HG03139 (cell line): Measurements from ENCODE around the gene IFFO2.
"Not testable (repeated sequence)": the region's sequence is repeated elsewhere in the genome, so short reads cannot be mapped to it uniquely, and the experiment has no call there.

Source experiments
- ATAC-seq: cut with Tn5 transposase; IDR thresholded peaks from one replicate; pipeline ENCODE4 v1.9.1; 2021; ENCODE audit not compliant: unreplicated experiment

IFFO2 gene

DNA sequence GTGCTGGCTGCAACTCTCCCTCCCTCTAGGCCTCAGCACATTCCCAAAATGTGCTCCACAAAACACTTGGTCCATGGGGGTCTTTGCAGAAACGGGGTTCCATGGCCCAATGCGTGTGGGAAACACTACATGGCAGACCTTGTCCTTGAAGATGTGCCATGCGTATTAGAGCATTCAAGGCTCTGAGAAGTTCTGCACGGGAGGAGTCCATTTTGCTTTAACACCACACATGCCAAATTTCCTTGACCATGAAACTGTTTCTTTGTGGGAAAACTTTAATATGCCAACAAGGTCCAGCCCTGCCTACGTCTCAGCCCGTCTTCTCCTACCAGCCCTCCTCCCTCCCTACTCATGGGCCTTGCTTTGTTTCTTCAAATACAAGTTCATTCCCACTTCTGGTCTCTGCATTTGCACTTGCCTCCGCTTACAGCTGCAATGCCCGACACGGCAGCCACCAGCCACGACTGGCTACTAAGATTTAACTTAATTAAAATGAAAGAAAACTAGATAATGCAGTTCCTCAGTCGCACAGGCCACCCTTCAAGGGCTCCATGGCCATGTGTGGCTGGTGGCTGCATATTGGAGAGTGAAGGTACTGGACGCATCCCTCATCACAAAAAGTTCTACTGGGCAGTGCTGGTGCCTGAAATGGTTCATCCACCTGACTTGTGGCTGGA is 77.8 kb downstream of the IFFO2 start:
- ATAC-seq: no peak

DNA sequence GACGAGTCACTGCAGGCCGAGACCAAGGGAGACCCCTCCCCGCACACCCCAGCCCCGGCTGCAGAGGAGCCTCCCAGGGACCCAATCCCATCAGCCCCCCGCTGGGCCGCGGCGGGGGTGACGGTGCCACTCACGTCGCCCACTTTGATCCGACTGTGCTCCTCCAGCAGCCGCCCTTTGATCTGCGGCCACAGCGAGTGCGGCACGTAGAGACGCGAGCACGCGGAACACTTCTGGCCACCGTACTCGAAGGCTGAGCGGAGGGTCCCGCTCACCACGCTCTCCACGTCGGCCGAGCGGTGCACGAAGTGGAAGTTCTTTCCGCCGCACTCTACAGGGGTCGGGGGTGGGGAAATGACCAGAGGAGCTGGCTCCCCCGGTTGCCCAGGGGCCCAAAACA is 79.2 kb downstream of the IFFO2 start:
- no peak for ATAC-seq

- ATAC-seq: no peak
Observed at GRCh38 chr1:18876210-18876609, 80.3 kb downstream of the IFFO2 start.

- no peak for ATAC-seq
Observed at GRCh38 chr1:18875796-18876128, 80.7 kb downstream of the IFFO2 start.

- ATAC-seq: no peak
Observed at GRCh38 chr1:18875107-18875795, 81.2 kb downstream of the IFFO2 start.

DNA sequence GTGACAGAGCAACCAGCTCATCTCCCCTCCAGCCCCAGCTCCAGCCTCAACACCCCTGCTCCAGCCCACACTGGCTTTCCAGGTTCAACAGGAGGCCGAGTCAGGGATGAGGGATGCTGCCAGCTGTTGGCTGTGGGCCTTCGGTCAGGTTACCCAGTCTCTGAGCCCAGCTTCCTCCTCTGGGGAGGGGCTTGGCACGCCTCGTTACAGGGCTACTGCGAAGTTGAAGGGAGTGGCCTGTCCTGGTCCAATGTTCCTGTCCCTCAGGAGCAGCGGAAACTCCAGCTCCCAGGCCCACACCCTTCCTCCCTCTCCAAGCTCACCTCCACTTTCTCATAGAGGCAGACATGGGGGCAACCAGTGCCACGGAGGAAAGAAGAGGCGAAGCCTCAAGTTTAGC is 81.9 kb downstream of the IFFO2 start:
- no peak for ATAC-seq

DNA sequence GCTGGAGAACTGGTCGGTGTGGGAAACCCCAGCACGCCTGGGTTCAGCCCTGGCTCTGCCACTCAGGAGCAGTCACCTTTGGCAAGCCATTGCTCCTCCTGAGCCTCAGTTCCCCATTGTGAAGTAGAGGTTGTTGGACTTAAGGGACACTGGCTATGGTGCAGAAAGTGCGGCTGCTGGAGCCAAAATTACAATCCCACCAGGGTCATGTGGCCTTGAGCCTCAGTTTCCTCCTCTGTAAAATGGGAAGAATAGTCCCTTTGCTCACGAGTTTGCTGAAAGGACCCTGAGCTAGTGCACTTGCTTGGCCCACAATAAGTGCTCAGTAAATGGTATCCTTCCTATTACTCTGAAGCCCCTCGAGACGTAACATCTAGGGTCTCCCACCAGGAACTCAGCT is 82.4 kb downstream of the IFFO2 start:
- no peak for ATAC-seq

- no peak for ATAC-seq
Observed at GRCh38 chr1:18872071-18872611, 84.3 kb downstream of the IFFO2 start.

- no peak for ATAC-seq
Observed at GRCh38 chr1:18871401-18872070, 84.9 kb downstream of the IFFO2 start.

DNA sequence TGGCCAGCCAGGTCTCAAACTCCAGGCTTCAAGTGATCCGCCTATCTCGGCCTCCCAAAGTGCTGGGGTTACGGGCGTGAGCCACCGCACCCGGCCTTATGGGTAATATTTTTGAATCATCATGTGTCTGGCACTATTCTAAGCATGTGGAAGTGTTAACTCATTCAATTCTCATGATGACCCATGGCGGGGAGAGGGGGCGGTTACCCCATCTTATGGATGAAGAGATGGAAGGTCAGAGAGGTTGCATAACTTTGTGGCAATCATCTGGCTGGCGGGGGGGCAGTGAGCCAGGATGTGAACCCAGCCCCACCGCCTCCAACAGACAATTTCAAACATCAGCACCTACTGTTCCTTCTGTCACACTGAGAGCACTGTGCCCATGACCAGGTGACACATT is 85.5 kb downstream of the IFFO2 start:
- no peak for ATAC-seq

- not testable (repeated sequence) for ATAC-seq
Observed at GRCh38 chr1:18870595-18870865, 85.9 kb downstream of the IFFO2 start.

- no peak for ATAC-seq
Observed at GRCh38 chr1:18869847-18870594, 86.5 kb downstream of the IFFO2 start.

- no peak for ATAC-seq
Observed at GRCh38 chr1:18868801-18869424, 87.6 kb downstream of the IFFO2 start.

DNA sequence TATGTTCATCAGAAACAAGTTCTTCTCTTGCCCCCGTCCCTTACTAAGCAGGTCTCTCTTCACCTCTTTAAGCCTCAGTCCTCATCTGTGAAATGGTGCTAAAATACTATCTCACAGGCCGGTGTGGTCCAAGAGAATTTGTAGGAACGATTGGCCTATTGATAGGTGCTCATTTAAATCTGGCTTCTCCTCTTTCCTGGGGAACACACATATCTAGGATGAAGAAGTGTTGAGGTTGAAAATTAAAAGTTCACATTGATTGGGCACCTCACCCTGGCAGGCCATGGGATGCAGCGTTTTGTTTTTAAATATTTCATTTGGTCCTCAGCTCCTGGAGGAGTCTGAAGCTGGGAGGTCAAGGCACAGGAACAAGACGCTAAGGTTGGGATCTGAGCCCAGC is 88.1 kb downstream of the IFFO2 start:
- no peak for ATAC-seq

- no peak for ATAC-seq
Observed at GRCh38 chr1:18866846-18867245, 89.6 kb downstream of the IFFO2 start.

DNA sequence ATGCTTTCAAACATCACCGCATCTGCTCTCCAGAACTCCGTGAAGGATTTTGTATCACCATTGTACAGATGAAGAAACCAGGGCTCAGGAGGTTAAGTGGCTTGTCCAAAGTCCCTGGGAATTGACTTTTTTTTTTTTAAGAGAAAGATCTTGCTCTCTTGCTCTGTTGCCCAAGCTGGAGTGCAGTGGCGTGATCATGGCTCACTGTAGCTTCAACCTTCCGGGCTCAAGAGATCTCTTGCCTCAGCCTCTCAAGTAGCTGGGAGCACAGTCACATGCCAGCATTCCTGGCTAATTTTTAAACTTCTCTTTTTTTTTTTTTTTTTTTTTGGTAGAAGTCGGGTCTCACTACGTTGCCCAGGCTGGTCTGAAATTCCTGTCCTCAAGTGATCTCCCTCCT is 90.2 kb downstream of the IFFO2 start:
- no peak for ATAC-seq

- ATAC-seq: no peak
Observed at GRCh38 chr1:18865176-18865575, 91.3 kb downstream of the IFFO2 start.

DNA sequence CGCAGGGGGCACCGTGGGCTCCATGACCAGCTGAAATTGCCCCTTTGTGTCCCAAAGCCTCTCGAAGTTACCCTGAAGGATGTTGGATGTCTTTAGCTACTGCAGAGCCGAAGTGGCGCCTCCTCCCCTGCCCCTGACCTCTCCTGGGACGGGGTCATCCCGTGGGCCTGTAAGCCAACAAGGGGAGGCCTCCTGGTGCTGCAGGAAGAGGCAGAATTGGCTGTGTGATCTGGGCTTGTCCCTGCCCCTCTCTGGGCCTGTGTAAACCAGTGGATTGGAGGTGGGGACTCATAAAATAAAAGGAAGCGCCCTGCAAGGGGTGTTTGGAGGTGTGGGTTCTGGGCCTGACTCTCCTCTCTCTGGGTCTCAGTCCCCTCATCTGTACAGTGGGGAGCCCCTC is 94.9 kb downstream of the IFFO2 start:
- ATAC-seq: no peak

- no peak for ATAC-seq
Observed at GRCh38 chr1:18861082-18861481, 95.4 kb downstream of the IFFO2 start.

DNA sequence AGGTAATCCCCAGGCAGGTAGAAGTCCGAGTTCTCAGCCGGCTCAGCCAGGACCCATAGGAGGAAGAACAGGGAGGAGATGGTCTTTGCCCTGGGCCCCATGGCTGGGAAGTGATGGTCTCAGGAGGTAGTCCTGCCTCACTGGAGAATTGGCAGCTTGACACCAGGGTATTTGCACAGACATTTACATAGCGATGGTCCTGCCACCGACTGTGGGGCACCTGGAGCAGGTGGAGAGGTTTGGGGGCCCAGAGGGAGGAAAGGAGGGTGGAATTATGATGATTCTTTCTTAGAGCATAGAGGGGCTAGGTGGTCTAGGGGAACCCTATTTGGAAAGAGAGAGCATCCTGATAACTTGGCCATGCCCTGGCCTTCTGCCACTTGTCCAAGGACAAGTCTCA is 96.9 kb downstream of the IFFO2 start, which contains the start of gene TAS1R2:
TAS1R2 (minus strand) TSS at position 101 of the 400 bp plus-strand sequence; CDS start at position 101, 0 bp downstream.
- ATAC-seq: no peak

DNA sequence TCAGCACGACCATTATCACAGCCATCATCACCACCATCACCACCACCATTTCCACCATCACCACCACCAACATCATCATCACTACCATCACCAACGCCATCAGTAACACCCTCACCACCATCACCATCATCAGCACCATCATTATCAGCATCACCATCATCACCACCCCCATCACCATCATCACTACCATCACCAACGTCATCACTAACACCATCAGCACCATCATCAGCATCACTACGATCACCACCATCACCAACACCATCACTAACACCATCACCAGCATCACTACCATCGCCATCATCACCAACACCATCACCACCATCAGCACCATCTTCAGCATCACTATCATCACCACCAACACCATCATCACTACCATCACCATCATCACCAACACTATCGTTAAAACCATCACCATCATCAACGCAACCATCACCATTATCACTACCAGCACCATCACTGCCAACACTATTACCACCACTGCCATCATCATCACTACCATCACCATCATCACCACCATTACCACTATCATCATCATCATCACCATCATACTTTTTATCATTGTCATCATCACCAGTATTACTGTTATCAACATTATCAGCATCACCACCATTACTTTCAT is 98.3 kb downstream of the IFFO2 start:
- ATAC-seq: no peak
